ENCODE measurements around the gene KRT6B.

DNA sequence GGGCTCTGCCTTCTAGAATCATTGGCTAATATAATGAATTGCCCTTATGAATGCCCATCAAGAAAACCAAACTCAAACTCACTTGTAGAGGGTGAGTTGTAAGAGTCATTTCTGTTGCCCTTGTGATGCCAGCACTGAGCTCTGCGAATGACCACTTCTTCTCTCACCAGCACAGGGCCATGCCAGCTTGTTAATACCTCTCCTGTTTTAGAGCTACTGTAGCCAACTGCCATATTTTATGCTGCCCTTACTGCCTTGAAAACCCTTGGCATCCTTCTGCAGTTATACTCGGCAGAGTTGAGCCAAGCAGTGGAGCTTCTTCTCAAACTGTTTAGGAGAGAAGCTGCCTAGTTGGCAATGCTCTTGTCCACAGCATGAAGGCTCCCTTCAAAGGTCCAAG lies 25.9 kb downstream of the KRT6B start:
- TF ChIP-seq, protein P1, sequence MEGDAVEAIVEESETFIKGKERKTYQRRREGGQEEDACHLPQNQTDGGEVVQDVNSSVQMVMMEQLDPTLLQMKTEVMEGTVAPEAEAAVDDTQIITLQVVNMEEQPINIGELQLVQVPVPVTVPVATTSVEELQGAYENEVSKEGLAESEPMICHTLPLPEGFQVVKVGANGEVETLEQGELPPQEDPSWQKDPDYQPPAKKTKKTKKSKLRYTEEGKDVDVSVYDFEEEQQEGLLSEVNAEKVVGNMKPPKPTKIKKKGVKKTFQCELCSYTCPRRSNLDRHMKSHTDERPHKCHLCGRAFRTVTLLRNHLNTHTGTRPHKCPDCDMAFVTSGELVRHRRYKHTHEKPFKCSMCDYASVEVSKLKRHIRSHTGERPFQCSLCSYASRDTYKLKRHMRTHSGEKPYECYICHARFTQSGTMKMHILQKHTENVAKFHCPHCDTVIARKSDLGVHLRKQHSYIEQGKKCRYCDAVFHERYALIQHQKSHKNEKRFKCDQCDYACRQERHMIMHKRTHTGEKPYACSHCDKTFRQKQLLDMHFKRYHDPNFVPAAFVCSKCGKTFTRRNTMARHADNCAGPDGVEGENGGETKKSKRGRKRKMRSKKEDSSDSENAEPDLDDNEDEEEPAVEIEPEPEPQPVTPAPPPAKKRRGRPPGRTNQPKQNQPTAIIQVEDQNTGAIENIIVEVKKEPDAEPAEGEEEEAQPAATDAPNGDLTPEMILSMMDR (conservative IDR thresholded peaks at IDR 0.05; ENCODE audit: low read length), result no peak
- TF ChIP-seq EZH2phosphoT487 (IDR thresholded peaks at IDR 0.05; ENCODE audit: borderline replicate concordance), result no peak
